Measurements from ENCODE around the gene SMIM36. TPM values are rescaled to one million over a fixed set of nuclear protein-coding genes. Genes with fewer than 3 reads are reported as not detected.

SMIM36 gene
- total RNA-seq, 1 experiment from 2014 or later, result not detected

GRCh38 chr17:55427587-55427882 lies 83.7 kb downstream of the SMIM36 start:
- Mint-ChIP-seq H3K36me3 (no peaks in the 10 kb centered on the region), H3K4me1 (peaks cover 23% of the 10 kb centered on the region), H3K27ac (no peak overlapping the region), H3K27me3 (ENCODE audit: low read depth) (no peaks in the 10 kb centered on the region), H3K9me3 (no peaks in the 10 kb centered on the region), H3K4me3 (no peak overlapping the region)
- no peak for DNase-seq (ENCODE audit: low spot score)
- no peak for ATAC-seq
- POLR2A ChIA-PET, result no interaction called here
- CTCF ChIA-PET, result no interaction called here
- TF ChIP-seq TEAD4 (CRISPR knock-in tag; IDR thresholded peaks at IDR 0.05), result no peak
- TF ChIP-seq MLX (CRISPR knock-in tag; IDR thresholded peaks at IDR 0.05), result no peak
- TF ChIP-seq SMAD4 (CRISPR knock-in tag; IDR thresholded peaks at IDR 0.05), result no peak
- TF ChIP-seq NFYB (CRISPR knock-in tag; conservative IDR thresholded peaks at IDR 0.05; ENCODE audit: low read depth), result no peak
- TF ChIP-seq KAT7 (CRISPR knock-in tag; IDR thresholded peaks at IDR 0.05; ENCODE audit: borderline replicate concordance), result no peak
- no peak for TF ChIP-seq ZNF671 (CRISPR knock-in tag; IDR thresholded peaks at IDR 0.05)
- TF ChIP-seq ZMAT4 (CRISPR knock-in tag; IDR thresholded peaks at IDR 0.05), result no peak
- TF ChIP-seq CREB1 (CRISPR knock-in tag; IDR thresholded peaks at IDR 0.05), result no peak
- TF ChIP-seq CDX4 (CRISPR knock-in tag; IDR thresholded peaks at IDR 0.05; ENCODE audit: borderline replicate concordance), result no peak
- no peak for TF ChIP-seq PREB (CRISPR knock-in tag; IDR thresholded peaks at IDR 0.05; ENCODE audit: borderline replicate concordance)
- no peak for TF ChIP-seq MYBL2 (CRISPR knock-in tag; IDR thresholded peaks at IDR 0.05)
- no peak for TF ChIP-seq MAX (CRISPR knock-in tag; IDR thresholded peaks at IDR 0.05)
- TF ChIP-seq HMGXB4 (CRISPR knock-in tag; IDR thresholded peaks at IDR 0.05), result no peak
- TF ChIP-seq FOXJ3 (CRISPR knock-in tag; IDR thresholded peaks at IDR 0.05; ENCODE audit: borderline replicate concordance), result no peak
- no peak for TF ChIP-seq GTF2I (CRISPR knock-in tag; conservative IDR thresholded peaks at IDR 0.05)
- no peak for TF ChIP-seq IRF1 (CRISPR knock-in tag; IDR thresholded peaks at IDR 0.05)
- TF ChIP-seq NR2C2 (CRISPR knock-in tag; IDR thresholded peaks at IDR 0.05), result no peak
- no peak for TF ChIP-seq ZNF121 (CRISPR knock-in tag; IDR thresholded peaks at IDR 0.05)

GRCh38 chr17:55426851-55427586 lies 84.2 kb downstream of the SMIM36 start:
- ATAC-seq, result no peak
- Mint-ChIP-seq H3K36me3 (no peaks in the 10 kb centered on the region), H3K27me3 (ENCODE audit: low read depth) (no peaks in the 10 kb centered on the region), H3K9me3 (no peaks in the 10 kb centered on the region), H3K4me3 (no peak overlapping the region), H3K27ac (no peak overlapping the region), H3K4me1 (peaks cover 26% of the 10 kb centered on the region)
- no peak for DNase-seq (ENCODE audit: low spot score)
- ChIA-PET POLR2A (no interaction called here), CTCF (no interaction called here)
- TF ChIP-seq FOXJ3 (CRISPR knock-in tag; IDR thresholded peaks at IDR 0.05; ENCODE audit: borderline replicate concordance) (no peak), KAT7 (CRISPR knock-in tag; IDR thresholded peaks at IDR 0.05; ENCODE audit: borderline replicate concordance) (no peak), ESRRA (CRISPR knock-in tag; IDR thresholded peaks at IDR 0.05; ENCODE audit: borderline replicate concordance) (no peak), ZNF396 (CRISPR knock-in tag; IDR thresholded peaks at IDR 0.05; ENCODE audit: borderline replicate concordance) (no peak), ZMAT4 (CRISPR knock-in tag; IDR thresholded peaks at IDR 0.05) (no peak), GABPB1 (CRISPR knock-in tag; IDR thresholded peaks at IDR 0.05) (no peak), ZNF532 (CRISPR knock-in tag; IDR thresholded peaks at IDR 0.05; ENCODE audit: borderline replicate concordance) (no peak), CREM (CRISPR knock-in tag; IDR thresholded peaks at IDR 0.05) (no peak)
